ENCODE measurements around the gene UPF3B. TPM values are rescaled to one million over a fixed set of nuclear protein-coding genes. Genes with fewer than 3 reads are reported as not detected.

The UPF3B gene
- total and polyA plus RNA-seq, 9 of the 15 experiments (the other 6 are each of a cell fraction or from before 2014, with no cell fraction given), result 17.6 to 57.0 (median 32.3) TPM

GRCh38 chrX:119791437-119792231 lies 61.1 kb downstream of the UPF3B start, which contains the start of gene RPL39 (continued):
- TF ChIP-seq GATA2 (CRISPR knock-in tag; IDR thresholded peaks at IDR 0.05), result no peak

GRCh38 chrX:119790977-119791436 lies 61.8 kb downstream of the UPF3B start:
- CTCF ChIA-PET (ENCODE audit: low intra/inter-chr PET ratio), result interaction anchor here (0.5 to 2.3 kb wide), 3 partner anchors 31 to 180 kb away, joined by 3 to 10 read pairs (median 6); no protein-coding TSS in a partner anchor
- Histone ChIP-seq H3K9ac (ENCODE audit: insufficient read depth in 1 of 2, low read depth in 2 of 2, low read length in 2 of 2) (peak overlapping the region; percentile 98 to 100), H3K27me3 (ENCODE audit: control insufficient read depth in 2 of 2, insufficient read depth in 2 of 2, low read length in 2 of 2) (no peaks in the 10 kb centered on the region), H3K4me3 (peak overlapping the region; percentile 97), H3K4me1 (replicated peaks in 1 of 2; ENCODE audit: control insufficient read depth in 2 of 2, insufficient read depth in 2 of 2, low read length in 2 of 2) (peaks cover 6 to 7% of the 10 kb centered on the region in 2 experiments; a peak in 3 of 5 replicates), H3K79me2 (ENCODE audit: control insufficient read depth, insufficient read depth, low read length) (peaks cover 66% of the 10 kb centered on the region), H3K9me1 (ENCODE audit: control insufficient read depth, insufficient read depth, low read length) (no peaks in the 10 kb centered on the region), H3K4me2 (ENCODE audit: insufficient read depth, low read length) (peak overlapping the region; percentile 92), H4K20me1 (replicated peaks; ENCODE audit: control insufficient read depth, insufficient read depth, low read length) (peaks cover 33% of the 10 kb centered on the region), H3K9me3 (replicated peaks; ENCODE audit: control insufficient read depth, insufficient read depth, low read depth, low read length) (no peaks in the 10 kb centered on the region), H2AFZ (ENCODE audit: low read depth, low read length) (peak overlapping the region; percentile 96), H3K27ac (ENCODE audit: extremely low read depth, low read depth, low read length) (peak overlapping the region; percentile 97), H3K36me3 (ENCODE audit: control insufficient read depth, insufficient read depth, low read length) (peaks cover 43% of the 10 kb centered on the region)
- POLR2A ChIA-PET, result interaction anchor here (0.6 to 2.1 kb wide), 41 partner anchors 9 to 466 kb away, joined by 3 to 29 read pairs (median 5); partner anchors contain the start of genes AKAP14, NDUFA1, NKAP and RNF113A
- BruUV-seq (replicated peaks), result TSS peak; percentile 52
- in situ Hi-C loops (cut with MboI) (no loop called here), intact Hi-C loops (cut with micrococcal nuclease) (loop anchor here (2.0 kb wide), 1 partner anchor 90 kb away; no protein-coding TSS in a partner anchor)
- under 1% methylated on average over 18 of the region's 31 CpGs for WGBS (ENCODE audit: insufficient coverage, low coverage, missing lambda C conversion rate)
- peak; percentile 37 for FAIRE-seq
- peak; percentile 62 for ATAC-seq
- peak in 3 of 4 experiments; percentile 31 to 67 (median 50) for DNase-seq (ENCODE audit: extremely low read depth in 1 of 4, low spot score in 3 of 4)
- TF ChIP-seq HOXB6 (CRISPR knock-in tag; IDR thresholded peaks at IDR 0.05; ENCODE audit: borderline replicate concordance) (no peak), SRSF3 (IDR thresholded peaks at IDR 0.05; ENCODE audit: insufficient read depth, low read length) (0 out of 2 replicates have a peak, but pooled peaks have one; percentile 31), SREBF1 (IDR thresholded peaks at IDR 0.05; ENCODE audit: borderline replicate concordance, low read depth, low read length) (no peak), CHD1 (IDR thresholded peaks at IDR 0.05; ENCODE audit: low read length) (peak; percentile 75), PRDM10 (IDR thresholded peaks at IDR 0.05; ENCODE audit: partially characterized antibody) (peak; percentile 40)
